ENCODE data around the gene TPSG1. TPM values are rescaled to one million over a fixed set of nuclear protein-coding genes. Genes with fewer than 3 reads are reported as not detected.
"Not testable (repeated sequence)": the region's sequence is repeated elsewhere in the genome, so short reads cannot be mapped to it uniquely, and the experiment has no call there.

The TPSG1 gene
- total RNA-seq, 1 experiment from 2014 or later, result not detected

DNA sequence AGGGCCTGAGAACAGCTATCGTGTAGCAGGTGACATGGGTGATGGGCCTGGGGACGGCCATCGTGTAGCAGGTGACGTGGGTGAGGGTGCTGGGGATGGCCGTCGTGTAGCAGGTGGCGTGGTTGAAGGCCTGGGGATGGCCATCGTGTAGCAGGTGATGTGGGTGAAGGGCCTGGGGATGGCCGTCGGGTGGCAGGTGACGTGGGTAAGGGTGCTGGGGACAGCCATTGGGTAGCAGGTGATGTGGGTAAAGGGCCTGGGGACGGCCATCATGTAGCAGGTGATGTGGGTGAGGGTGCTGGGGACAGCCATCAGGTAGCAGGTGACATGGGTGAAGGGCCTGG is 46.3 kb upstream of the TPSG1 start:
- CTCF ChIA-PET, result no interaction called here
- Mint-ChIP-seq H3K27me3 (ENCODE audit: low read depth) (peaks cover 6% of the 10 kb centered on the region; the same call in 1 of the 2 replicates), H3K9me3 (peaks cover 2% of the 10 kb centered on the region), H3K27ac (no peak overlapping the region), H3K36me3 (no peaks in the 10 kb centered on the region), H3K4me3 (no peak overlapping the region), H3K4me1 (peaks cover 3% of the 10 kb centered on the region)
- DNase-seq (ENCODE audit: low spot score), result no peak
- TF ChIP-seq NFATC4 (CRISPR knock-in tag; IDR thresholded peaks at IDR 0.05) (no peak), SMAD3 (CRISPR knock-in tag; IDR thresholded peaks at IDR 0.05; ENCODE audit: borderline replicate concordance) (no peak), CBFB (CRISPR knock-in tag; IDR thresholded peaks at IDR 0.05; ENCODE audit: low read depth) (no peak), RELA (CRISPR knock-in tag; IDR thresholded peaks at IDR 0.05; ENCODE audit: borderline replicate concordance) (no peak)
- TF ChIP-seq, protein P1, sequence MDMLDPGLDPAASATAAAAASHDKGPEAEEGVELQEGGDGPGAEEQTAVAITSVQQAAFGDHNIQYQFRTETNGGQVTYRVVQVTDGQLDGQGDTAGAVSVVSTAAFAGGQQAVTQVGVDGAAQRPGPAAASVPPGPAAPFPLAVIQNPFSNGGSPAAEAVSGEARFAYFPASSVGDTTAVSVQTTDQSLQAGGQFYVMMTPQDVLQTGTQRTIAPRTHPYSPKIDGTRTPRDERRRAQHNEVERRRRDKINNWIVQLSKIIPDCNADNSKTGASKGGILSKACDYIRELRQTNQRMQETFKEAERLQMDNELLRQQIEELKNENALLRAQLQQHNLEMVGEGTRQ (CRISPR knock-in tag; IDR thresholded peaks at IDR 0.05), result no peak
- ATAC-seq, result no peak
- POLR2A ChIA-PET, result no interaction called here

DNA sequence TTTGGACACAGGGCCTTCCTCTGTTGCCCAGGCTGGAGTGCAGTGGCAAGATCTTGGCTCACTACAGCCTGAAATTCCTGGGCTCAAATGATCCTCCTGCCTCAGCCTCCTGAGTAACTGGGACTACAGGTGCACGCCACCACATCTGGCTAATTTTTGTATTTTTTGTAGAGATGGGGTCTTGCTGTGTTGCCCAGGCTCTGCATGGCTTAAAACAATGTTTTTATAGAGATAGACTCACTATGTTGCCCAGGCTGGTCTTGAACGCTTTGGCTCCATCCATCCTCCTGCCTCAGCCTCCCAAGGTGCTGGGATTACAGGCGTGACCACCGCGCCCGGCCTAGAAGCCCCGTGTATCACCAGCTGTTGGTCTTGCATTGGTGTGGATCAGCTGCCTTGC is 44.4 kb upstream of the TPSG1 start:
- POLR2A ChIA-PET, result interaction anchor here (0.7 kb wide), 1 partner anchor 302 kb away, joined by 3 read pairs; no protein-coding TSS in a partner anchor
- Mint-ChIP-seq H3K4me3 (peak overlapping the region; percentile 60; the same call in 1 of the 2 replicates), H3K9me3 (peaks cover 12% of the 10 kb centered on the region)
- H3K27ac Mint-ChIP-seq; DNase-seq (ENCODE audit: low spot score); ATAC-seq; H3K27me3 Mint-ChIP-seq (ENCODE audit: low read depth); H3K4me1 Mint-ChIP-seq; H3K36me3 Mint-ChIP-seq: not testable (repeated sequence)
- CTCF ChIA-PET, result interaction anchor here (0.8 kb wide), 1 partner anchor 20 kb away, joined by 3 read pairs; no protein-coding TSS in a partner anchor
- peak; percentile 53; the same call in 1 of the 2 replicates for TF ChIP-seq ZNF121 (CRISPR knock-in tag; IDR thresholded peaks at IDR 0.05)

DNA sequence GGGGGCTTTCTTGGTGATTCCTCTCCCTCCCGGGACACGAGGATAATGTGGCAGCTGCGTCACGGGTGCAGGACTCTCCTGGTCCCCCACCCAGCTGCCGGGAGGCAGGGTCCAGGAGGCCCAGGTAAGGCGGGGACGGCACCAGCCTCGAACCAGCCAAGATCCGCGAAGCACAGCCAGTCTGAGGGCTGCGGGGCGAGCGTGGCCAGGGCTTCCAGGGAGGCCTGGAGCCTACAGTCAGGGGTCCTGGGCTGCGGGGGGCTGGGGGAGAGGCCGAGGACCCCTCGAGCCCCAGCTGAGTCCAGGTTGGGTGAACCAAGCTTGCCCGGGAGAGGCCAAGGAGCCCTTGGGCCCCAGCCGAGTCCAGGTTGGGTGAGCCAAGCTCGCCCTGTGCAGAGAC is 40.8 kb upstream of the TPSG1 start:
- no peak for DNase-seq (ENCODE audit: low spot score)
- CTCF ChIA-PET, result no interaction called here
- TF ChIP-seq CBFB (CRISPR knock-in tag; IDR thresholded peaks at IDR 0.05; ENCODE audit: low read depth), result no peak
- TF ChIP-seq, protein P2, sequence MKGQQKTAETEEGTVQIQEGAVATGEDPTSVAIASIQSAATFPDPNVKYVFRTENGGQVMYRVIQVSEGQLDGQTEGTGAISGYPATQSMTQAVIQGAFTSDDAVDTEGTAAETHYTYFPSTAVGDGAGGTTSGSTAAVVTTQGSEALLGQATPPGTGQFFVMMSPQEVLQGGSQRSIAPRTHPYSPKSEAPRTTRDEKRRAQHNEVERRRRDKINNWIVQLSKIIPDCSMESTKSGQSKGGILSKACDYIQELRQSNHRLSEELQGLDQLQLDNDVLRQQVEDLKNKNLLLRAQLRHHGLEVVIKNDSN (CRISPR knock-in tag; IDR thresholded peaks at IDR 0.05), result no peak
- TF ChIP-seq CREB1 (CRISPR knock-in tag; IDR thresholded peaks at IDR 0.05), result no peak
- TF ChIP-seq, protein P3, sequence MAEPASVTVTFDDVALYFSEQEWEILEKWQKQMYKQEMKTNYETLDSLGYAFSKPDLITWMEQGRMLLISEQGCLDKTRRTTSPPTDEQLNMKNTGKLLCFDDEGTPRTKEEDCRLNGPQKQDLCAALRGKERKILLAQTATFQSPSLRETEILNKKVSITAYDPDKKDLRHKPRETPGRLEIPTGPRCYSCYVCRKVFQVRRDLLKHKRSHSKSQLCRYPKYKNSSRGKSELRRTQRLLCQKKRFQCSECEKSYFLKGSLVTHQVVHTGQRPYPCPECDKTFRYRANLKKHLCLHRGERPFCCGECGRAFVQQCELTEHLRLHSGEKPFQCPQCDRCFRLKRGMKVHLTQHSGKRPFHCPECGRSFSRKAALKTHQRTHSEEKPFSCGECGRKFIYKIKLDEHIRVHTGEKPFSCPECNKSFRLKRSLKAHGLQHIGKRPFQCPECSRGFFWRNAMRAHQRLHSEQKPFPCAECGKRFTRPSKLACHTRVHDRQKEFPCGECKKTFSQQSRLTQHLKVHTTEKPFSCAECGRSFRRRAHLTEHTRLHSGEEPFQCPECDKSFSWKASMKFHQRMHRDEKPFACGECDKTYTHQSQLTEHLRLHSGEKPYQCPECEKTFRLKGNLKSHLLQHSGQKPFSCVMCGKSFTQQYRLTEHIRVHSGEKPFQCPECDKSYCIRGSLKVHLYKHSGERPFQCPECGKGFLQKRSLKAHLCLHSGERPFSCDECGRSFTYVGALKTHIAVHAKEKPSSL (CRISPR knock-in tag; conservative IDR thresholded peaks at IDR 0.05), result no peak
- TF ChIP-seq, protein P4, sequence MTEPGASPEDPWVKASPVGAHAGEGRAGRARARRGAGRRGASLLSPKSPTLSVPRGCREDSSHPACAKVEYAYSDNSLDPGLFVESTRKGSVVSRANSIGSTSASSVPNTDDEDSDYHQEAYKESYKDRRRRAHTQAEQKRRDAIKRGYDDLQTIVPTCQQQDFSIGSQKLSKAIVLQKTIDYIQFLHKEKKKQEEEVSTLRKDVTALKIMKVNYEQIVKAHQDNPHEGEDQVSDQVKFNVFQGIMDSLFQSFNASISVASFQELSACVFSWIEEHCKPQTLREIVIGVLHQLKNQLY (CRISPR knock-in tag; IDR thresholded peaks at IDR 0.05), result no peak
- no peak for TF ChIP-seq ZNF263 (CRISPR knock-in tag; IDR thresholded peaks at IDR 0.05; ENCODE audit: low read depth)
- Mint-ChIP-seq H3K4me1 (peaks cover 3% of the 10 kb centered on the region), H3K9me3 (peaks cover 15% of the 10 kb centered on the region), H3K27ac (no peak overlapping the region), H3K27me3 (ENCODE audit: low read depth) (peaks cover 18% of the 10 kb centered on the region), H3K4me3 (no peak overlapping the region), H3K36me3 (peaks cover 9% of the 10 kb centered on the region; the same call in 1 of the 2 replicates)
- no peak for ATAC-seq
- POLR2A ChIA-PET, result no interaction called here

DNA sequence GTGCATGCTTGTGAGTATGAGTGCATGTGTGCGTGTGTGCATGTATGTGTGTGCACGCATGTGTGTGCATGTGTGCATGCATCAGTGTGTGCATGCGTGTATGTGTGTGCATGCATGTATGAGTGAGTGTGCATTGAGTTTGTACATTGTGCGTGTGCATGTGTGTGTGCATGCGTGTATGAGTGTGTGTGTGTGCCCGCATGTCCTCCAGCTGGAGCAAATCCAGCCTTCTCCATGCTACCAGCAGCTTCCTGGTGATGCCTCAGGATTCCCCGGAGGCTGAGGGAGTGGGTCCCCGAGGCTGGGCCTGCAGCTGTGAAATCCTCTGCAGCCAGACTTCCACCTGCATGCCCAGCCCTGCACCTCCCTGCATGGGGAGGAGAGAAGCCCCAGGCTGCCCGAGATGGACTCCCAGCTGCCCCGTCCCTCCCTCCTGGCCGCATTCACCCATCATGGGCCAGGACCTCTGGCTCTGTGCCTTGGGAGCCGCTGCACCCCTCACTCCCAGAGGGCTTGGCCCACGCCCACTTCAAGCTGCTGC is 40.1 kb upstream of the TPSG1 start:
- Mint-ChIP-seq H3K27ac (no peak overlapping the region), H3K36me3 (peaks cover 9% of the 10 kb centered on the region; the same call in 1 of the 2 replicates), H3K4me3 (no peak overlapping the region), H3K27me3 (ENCODE audit: low read depth) (peaks cover 25% of the 10 kb centered on the region), H3K9me3 (peaks cover 15% of the 10 kb centered on the region), H3K4me1 (peaks cover 3% of the 10 kb centered on the region)
- ChIA-PET POLR2A (no interaction called here), CTCF (no interaction called here)
- DNase-seq (ENCODE audit: low spot score), result no peak
- ATAC-seq, result no peak
- TF ChIP-seq, protein P5, sequence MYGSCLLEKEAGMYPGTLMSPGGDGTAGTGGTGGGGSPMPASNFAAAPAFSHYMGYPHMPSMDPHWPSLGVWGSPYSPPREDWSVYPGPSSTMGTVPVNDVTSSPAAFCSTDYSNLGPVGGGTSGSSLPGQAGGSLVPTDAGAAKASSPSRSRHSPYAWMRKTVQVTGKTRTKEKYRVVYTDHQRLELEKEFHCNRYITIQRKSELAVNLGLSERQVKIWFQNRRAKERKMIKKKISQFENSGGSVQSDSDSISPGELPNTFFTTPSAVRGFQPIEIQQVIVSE (CRISPR knock-in tag; IDR thresholded peaks at IDR 0.05; ENCODE audit: borderline replicate concordance), result no peak
- TF ChIP-seq, protein P6, sequence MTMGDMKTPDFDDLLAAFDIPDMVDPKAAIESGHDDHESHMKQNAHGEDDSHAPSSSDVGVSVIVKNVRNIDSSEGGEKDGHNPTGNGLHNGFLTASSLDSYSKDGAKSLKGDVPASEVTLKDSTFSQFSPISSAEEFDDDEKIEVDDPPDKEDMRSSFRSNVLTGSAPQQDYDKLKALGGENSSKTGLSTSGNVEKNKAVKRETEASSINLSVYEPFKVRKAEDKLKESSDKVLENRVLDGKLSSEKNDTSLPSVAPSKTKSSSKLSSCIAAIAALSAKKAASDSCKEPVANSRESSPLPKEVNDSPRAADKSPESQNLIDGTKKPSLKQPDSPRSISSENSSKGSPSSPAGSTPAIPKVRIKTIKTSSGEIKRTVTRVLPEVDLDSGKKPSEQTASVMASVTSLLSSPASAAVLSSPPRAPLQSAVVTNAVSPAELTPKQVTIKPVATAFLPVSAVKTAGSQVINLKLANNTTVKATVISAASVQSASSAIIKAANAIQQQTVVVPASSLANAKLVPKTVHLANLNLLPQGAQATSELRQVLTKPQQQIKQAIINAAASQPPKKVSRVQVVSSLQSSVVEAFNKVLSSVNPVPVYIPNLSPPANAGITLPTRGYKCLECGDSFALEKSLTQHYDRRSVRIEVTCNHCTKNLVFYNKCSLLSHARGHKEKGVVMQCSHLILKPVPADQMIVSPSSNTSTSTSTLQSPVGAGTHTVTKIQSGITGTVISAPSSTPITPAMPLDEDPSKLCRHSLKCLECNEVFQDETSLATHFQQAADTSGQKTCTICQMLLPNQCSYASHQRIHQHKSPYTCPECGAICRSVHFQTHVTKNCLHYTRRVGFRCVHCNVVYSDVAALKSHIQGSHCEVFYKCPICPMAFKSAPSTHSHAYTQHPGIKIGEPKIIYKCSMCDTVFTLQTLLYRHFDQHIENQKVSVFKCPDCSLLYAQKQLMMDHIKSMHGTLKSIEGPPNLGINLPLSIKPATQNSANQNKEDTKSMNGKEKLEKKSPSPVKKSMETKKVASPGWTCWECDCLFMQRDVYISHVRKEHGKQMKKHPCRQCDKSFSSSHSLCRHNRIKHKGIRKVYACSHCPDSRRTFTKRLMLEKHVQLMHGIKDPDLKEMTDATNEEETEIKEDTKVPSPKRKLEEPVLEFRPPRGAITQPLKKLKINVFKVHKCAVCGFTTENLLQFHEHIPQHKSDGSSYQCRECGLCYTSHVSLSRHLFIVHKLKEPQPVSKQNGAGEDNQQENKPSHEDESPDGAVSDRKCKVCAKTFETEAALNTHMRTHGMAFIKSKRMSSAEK (CRISPR knock-in tag; IDR thresholded peaks at IDR 0.05; ENCODE audit: borderline replicate concordance), result no peak
- TF ChIP-seq, protein P1 (CRISPR knock-in tag; IDR thresholded peaks at IDR 0.05), result no peak
- TF ChIP-seq, protein P7, sequence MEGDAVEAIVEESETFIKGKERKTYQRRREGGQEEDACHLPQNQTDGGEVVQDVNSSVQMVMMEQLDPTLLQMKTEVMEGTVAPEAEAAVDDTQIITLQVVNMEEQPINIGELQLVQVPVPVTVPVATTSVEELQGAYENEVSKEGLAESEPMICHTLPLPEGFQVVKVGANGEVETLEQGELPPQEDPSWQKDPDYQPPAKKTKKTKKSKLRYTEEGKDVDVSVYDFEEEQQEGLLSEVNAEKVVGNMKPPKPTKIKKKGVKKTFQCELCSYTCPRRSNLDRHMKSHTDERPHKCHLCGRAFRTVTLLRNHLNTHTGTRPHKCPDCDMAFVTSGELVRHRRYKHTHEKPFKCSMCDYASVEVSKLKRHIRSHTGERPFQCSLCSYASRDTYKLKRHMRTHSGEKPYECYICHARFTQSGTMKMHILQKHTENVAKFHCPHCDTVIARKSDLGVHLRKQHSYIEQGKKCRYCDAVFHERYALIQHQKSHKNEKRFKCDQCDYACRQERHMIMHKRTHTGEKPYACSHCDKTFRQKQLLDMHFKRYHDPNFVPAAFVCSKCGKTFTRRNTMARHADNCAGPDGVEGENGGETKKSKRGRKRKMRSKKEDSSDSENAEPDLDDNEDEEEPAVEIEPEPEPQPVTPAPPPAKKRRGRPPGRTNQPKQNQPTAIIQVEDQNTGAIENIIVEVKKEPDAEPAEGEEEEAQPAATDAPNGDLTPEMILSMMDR (IDR thresholded peaks at IDR 0.05), result no peak
- TF ChIP-seq GTF2I (CRISPR knock-in tag; conservative IDR thresholded peaks at IDR 0.05), result no peak
